GM19324 (cell line): ENCODE results near the gene CLMN.

Source experiments
- ATAC-seq: cut with Tn5 transposase; IDR thresholded peaks from one replicate; pipeline ENCODE4 v1.9.1; 2021; ENCODE audit warnings: mild to moderate bottlenecking, moderate library complexity; ENCODE audit not compliant: unreplicated experiment, low FRiP score

Gene CLMN

DNA sequence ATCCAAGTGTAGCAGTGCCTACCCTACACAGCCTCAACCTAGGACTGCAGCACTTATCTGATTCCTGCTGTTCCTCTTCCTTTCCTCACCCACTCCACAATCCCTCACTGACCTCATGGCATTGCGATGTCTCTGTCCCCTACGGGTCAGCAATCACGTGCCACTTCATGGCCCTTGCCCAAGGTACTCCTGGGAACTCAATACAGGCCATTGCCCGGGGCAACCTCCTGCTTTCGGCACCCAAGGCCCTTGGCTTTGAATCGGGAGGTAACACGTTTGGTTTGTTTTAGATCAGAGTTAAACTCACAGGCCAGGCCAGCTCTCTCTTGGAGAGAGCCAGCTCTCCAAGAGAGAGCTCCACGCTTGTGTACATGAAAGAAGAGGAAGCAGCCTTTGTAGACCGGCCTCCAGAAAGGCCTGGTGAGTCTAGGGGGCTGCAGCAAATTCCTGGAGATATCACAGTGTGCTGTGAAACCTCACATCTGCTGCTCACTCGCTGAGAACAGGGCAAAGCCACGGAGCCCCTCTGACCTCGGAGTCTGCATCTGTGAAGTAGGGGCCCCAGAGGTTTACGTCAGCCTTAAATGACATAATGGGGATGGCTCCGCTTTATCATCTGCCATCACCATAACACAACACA, 12.2 kb downstream of the CLMN start:
- ATAC-seq: no peak

DNA sequence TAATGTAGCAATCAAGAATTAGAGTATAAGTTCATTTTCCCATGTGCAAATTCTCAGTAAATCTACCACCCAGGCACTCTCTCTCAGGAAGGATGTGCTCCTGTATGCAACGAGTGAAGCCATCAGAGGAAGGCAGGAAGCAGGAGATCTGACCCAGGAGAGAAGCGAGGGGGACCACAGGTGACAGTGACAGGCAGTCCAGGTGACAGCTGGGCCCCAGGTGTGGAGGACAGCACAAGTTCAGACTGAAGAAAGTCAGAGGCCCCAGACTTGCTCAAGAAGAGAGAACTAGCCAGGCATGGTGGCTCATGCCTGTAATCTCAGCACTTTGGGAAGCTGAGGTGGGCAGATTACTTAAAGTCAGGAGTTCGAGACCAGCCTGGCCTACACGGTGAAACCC, 13.8 kb downstream of the CLMN start:
- ATAC-seq: no peak

DNA sequence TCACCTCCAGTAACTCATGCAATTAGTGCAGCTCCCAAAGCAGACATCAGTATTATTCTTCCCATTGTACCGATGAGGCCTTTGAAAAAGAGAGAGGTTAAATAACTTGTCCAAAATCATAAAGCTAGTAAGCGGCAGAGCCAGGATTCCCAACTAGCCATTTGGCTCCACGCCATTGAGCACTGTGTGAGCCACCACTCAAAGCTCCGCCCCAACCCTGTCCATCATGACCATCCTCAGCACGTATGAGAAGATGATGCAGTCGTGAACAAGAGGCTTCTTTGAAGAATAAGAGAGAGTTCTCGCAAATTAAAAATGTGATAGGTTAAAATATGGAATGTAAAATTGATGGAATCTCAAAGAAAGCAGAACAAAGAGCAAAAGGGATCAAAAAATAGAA, 14.6 kb downstream of the CLMN start:
- ATAC-seq: no peak

DNA sequence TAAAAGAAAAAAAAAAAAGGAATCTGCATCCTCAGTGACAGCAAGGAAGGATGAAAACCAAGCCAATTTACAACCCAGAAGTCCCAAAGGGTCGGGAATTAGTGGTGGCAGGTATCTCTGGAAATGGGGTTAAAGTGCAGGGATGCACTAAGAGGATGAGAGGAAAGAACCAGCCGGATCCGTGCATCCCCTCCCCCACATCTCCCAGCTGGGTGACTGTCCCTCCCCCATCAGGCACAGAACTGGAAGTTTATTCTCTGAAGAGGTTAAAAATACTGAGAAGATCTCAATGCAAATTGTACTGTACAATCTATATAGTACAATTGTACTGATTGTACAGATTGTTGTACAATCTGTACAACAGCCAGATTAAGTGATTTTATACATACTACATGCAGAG, 15.4 kb downstream of the CLMN start:
- ATAC-seq: no peak

DNA sequence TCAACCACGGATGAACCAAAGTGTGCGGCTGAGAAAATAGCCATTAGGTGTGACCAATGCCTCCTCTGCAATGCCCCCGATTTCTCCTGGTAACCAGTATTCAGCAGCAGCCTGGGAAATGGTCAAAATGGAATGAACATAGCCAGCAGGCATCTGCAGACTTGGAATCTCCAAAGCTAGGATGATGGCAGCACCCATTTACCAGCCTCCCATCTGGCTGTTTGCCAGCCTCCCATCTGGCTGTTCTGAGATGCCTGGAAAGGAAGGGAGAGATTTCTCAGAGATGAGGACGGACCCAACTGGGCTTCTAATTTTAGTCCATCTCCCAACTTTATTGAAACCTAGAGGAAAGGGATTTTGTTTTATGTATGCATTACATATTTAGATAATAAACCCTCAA, 16.2 kb downstream of the CLMN start:
- ATAC-seq: no peak

DNA sequence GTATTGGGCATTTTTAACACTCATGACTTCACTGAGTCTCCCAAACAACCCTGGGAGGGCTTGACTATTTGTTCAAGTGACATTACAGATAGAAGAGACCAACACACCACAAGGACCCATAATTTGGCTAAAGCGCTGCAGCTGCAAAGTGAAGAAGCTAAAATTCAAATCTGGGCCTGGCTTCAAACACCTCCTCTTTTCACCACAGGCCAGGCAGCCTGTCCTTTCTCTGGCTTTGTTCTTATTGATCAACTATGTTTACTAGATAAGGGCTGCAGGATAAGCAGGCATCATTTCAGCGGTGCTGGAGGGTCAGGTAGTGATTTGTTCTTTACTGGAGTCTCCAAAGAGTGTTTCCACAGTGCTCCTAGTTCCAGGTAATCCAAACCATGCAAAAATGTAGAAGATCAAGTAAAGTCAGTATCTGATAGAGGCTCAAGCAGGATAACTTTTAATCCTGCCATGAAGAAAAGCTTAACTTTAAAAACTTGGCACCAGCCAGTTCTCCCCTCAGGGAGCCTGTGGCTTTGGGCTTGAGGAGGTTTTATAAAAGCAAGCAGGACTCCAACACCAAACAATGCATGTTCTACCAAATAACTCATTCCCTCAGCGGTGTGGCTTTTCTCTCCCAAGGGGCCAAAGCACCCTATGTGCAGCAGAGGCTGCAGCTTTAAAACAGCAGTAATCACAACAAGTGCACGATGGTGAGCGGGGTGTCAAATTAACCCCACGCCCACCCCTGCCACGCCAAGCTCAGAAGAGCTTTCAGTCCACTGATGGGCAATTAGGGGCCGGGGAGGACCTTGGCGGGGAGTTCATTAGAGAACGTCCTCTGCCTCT, 16.8 kb downstream of the CLMN start:
- no peak for ATAC-seq

DNA sequence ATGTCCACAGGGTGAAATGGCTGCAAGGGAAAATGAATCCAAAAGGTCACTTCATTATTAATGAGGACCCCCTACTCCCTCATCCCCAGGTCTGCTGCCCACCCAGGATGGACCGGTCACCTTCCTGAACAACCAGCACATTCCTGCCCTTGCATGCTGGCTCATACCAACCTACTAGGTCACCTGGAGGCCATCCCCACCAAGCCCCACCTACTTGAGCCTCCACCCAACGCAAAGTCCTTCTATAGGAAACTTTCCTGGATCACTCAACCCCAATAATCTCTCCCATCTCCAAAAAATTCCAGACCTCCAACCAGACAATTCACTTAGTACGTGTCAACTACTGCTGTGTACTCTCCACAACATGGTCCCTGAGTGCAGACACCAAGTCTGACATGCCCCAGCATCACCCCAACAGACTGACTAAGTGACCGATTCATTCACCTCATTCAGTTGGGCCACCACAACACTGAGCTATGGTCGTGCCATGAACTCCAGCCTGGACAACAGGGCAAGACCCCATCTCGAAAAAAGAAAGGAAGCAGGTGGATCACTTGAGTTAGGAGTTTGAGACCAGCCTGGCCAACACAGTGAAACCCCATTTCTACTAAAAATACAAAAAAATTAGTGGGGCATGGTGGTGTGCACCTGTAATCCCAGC, 18.1 kb downstream of the CLMN start:
- ATAC-seq: no peak

DNA sequence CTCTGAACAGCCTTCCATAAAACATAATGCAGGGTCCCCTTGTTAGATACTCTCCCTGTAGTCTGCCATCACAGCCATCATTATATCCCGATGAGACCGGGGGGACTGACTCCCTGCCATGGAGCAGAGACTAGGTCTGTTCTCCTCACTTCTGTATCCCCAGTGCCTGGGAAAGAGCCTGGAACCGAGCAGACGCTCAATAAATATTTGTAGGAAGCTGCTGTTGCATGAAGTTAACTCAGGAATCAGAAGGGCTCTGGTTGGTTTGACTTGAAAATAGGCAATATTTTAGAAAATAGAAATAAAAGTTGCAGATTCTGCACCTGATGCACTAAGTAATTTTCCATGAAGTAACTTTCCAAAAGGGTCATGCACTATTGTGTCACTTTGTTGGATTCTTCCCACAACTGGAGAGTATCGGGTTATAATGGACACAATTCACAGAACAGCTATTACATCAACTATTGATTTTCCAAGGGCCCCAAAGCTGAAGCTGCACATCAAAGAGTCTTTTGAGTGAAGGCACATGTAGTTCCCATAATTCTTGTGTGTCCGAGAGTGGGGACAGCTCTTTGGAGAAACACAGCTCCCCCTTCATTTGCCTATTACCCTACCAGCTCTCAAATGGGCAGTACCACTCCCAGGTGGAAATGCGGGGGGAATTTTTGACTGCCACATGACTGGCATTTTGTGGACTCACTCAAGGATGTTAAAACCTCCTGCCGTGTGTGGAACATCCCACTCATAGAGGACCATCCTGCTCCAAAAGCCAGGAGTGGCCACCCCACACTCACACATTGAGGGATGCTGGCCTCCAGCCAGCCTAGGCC, 18.8 kb downstream of the CLMN start:
- ATAC-seq: no peak

DNA sequence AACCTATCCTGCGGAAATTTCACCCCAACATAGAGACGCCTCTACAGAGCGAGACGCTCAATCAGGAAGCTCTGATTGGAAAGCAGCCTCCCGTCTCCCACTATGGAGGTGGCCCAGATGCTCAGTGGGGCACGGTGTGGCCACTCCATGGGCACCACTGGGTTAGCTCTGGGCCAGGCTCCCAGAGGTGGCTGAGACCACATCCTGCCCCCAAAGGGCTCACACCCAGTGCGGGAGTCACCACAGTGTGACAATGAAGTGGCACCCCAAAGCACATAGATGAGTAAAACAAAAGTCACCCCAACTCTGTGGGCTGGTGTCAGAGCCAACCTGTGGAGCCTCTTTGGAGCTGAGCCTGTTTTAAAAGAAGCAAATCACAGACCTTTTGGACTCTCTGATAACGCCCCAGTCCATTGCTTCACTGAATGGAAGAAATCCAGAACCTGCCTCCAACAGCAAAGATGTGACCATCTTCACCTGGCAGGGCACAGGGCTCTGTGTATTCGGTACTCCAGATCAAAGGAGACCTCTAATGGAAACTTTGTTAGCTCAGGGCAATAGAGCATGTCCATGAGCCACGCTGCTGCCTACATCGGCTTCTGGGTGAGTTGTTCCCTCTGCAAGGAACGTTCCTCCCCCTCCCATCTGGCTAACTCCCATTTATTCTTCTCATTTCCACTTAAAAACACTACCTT, 19.6 kb downstream of the CLMN start:
- no peak for ATAC-seq

DNA sequence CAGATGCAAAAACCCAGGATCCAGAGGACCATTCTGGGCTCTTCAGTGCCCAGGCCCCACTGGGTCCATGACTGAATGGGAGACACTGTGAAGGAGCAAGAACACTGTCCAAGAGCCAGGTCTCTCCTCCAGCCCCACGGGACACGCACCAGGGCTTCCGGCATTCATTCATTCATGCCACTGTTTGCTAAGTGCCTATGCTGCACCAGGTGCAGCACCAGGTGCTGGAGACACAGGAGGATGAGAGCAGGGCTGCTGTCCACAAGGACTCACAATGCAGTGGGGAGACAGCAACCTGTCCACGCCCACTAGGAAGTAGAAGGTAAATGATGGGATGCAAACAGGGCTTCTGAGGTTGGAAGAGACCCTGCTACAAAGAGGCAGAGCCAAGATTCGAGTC, 20.4 kb downstream of the CLMN start:
- ATAC-seq: no peak

DNA sequence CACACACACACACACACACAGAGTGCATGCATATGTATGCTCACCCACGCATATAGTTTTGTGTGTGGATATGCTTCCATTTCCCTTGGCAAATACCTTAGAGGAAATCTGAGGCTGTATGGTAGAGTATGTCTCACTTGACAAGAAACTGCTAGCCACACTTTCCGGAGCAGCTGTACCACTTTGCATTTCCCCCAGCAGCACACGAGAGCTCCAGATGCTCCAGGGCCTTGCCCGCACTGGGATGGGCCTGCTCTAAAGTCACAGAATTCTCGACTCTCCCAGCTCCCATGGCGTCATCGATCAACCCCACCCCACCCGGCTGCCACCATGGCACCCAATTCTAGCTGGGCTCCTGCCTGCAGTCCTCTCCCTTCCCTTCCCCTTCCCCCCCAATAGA, 21.9 kb downstream of the CLMN start:
- no peak for ATAC-seq

DNA sequence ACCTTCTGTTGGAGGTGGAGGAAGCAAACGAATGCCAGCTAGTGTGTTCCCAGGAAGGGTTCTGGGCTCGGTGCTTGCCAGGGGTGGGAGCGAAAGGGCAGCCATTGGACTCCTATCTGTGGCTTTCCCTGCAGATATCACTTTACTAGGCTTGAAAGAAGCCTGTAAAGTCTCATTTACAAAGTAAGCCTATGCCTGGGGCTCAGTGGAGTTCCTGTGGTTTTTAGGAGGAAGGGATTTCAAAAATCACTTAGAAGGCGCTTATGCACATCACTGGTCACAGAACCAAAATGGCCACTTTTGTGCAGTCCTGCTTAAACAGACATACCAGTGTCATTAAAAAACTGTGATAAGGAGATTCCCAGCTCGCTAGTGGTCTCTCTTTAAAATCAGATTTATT, 22.7 kb downstream of the CLMN start:
- no peak for ATAC-seq

DNA sequence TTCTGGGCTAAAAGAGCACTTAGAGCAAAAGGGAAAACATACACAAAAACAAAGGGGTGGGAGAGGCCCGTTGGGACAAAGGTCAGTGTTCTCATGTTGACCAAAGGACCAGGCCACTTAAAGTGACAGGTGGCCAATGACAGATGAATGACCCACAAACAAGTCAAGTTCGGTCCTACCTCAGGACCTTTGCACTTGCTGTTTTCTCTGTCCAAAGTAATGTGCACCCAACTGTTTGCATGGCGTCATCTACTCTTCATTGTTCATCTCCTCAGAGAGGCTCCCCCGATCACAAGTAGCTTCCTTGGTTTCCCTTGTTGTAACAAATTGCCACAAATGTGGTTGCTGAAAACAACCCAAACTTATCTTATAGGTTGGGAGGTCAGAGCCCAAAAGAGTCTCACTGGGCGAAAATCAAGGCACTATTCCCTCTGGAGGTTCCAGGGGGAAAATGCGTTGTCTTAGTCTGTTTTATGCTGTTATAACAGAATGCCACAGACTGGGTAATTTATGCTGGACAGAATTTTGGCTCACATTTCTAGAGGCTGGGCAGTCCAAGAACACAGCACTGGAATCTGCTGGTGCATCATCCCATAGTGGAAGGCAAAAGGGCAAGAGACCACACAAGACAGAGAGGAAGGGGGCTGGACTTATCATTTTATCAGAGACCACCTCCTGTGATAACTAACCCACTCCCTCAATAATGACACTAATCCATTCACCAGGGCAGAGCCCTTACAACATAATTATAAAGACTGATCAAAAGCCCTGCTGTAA, 23.9 kb downstream of the CLMN start:
- no peak for ATAC-seq

DNA sequence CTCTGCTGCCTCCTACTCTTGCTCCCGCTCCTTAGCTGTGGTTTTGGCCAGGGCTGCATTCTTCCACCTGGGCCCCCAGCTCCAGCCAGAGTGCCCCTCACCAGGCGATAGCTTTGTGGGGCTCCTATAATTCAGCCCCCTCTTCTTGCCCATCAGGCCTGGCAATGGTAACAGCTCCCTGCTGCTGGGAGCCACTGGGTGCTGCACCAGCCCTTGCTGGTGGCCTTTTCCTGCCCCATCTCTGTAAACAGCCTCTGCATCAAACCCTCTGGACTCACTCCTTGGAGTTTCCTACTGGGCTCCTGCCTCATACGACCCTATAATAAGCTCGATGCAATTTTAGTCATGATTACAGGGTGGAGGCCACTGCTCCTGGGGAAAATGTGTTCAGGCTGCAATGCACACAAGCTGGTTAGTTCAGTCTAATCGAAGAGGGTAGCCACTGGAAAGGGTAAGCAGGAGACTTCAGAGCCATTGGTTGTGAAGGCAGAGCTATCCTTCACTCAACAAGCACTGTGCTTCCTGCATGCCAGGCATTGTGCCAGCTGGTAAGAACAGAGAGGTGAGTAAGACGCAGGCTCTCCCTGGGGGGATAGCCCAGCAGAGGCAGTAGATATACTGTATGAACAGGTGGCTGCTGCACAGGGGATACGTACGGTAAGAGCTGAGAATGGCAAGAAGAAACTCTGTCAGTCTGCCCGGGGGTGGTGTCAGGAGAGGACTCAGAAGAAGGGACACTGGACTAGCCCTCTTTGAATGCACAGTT, 24.7 kb downstream of the CLMN start:
- no peak for ATAC-seq

DNA sequence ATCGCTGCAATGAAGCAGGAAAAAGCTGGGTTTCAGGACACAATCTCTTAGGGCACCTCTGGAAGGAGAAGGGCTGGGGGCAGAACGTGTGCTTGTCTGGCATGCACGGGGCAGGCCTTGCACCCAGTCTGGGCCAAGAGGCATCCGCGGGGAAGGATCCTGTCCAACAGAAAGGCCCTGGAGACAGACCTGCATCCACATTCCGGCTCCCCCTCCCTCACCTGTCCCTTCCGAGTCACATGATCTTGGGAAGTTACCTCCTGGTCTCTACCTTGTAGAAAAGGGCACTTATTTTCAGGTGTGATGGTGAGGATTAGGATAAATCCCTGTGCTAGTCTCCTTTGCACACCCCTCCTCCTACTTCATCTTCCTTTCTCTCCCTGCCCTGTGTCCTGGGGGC, 25.4 kb downstream of the CLMN start:
- no peak for ATAC-seq

DNA sequence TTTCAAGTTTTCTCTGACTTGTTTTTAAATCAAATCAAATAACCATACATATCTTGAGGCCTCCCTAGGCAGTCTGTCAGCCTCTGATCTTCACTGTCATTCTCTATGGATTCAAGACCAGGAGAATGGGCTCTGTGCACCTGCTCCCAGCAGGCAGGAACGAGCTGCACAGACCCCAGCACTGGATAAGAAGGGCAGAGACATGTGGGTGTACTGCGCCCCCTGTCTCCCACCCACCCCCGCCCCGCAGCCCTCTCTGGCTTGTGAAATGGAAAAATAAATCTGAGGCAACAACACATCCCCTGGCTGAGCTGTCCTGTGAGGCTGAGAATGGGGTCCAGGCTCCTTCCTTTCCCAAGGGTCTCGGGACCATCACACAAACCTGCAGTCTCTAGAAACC, 26.3 kb downstream of the CLMN start:
- ATAC-seq: no peak

DNA sequence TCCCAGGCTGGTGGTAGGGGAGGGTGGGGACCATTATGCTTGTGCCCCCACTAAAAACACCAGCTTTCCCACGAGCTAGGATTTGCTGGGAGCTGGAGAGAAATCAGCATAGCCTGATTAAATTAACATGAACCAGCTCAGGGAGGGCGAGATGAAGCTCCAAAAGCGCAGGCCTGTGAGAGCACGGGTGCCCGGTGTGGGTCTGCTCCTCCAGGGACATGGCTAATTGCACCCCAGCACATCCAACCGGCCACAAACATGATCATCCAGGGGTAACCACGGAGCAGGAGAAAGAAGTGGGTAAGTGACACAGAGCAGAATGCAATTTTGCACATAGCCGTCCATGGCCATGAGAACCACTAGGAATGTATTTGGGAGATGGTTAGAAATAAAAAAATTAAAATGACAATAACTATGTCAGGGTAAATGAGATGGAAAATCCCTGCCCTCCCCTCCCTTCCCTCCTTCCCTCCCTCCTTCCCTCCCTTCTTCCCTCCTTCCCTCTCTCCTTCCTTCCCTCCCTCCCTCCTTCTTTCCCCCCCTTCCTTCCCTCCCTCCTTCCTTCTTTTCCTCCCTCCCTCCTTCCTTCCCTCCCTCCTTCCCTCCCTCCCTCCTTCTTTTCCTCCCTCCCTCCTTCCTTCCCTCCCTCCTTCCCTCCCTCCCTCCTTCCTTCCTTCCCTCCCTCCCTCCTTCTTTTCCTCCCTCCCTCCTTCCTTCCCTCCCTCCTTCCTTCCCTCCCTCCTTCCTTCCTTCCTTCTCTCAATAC, 26.9 kb downstream of the CLMN start:
- no peak for ATAC-seq

DNA sequence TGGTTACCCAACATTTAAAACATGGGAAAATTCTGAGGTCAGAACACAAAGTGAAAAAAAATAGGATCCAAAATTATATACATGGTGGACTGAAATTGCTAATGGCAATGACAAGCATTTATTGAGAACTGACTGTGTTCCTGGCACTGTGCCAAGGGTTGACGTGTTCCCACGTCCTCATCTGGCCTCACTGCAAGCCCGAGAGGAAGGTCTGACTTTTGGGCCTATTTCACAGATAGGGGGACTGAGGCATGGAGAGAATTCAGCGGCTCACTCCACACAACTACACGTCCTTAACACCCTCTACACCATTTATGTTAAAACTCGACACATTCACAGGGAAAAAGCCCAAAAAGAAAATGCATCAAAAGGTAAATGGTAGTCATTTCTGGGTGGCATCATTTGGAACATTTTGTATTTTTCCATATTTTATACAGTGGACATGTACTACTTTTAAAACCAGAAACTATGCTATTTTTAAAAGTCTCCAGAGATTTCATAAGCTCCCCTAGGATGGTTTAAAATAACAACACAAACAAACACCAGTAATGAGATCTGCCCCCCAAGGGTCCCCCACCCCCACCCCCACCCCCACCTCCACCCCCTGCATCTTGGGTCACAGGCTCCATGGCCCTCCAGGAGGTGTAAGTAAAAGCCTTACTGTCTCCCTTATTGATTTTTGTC, 27.7 kb downstream of the CLMN start:
- no peak for ATAC-seq
